Stimulated activated CD8-positive, alpha-beta memory T cell treated with anti-CD3 and anti-CD28 coated beads, Interleukin-4, amount 100 ng/mL, for 48 hours (primary cell): ENCODE results near the gene SYNJ2.

Experiments
- DNase-seq: peaks from one replicate; pipeline ENCODE4 v3.0.0-alpha.2; 2020

Gene SYNJ2

DNA sequence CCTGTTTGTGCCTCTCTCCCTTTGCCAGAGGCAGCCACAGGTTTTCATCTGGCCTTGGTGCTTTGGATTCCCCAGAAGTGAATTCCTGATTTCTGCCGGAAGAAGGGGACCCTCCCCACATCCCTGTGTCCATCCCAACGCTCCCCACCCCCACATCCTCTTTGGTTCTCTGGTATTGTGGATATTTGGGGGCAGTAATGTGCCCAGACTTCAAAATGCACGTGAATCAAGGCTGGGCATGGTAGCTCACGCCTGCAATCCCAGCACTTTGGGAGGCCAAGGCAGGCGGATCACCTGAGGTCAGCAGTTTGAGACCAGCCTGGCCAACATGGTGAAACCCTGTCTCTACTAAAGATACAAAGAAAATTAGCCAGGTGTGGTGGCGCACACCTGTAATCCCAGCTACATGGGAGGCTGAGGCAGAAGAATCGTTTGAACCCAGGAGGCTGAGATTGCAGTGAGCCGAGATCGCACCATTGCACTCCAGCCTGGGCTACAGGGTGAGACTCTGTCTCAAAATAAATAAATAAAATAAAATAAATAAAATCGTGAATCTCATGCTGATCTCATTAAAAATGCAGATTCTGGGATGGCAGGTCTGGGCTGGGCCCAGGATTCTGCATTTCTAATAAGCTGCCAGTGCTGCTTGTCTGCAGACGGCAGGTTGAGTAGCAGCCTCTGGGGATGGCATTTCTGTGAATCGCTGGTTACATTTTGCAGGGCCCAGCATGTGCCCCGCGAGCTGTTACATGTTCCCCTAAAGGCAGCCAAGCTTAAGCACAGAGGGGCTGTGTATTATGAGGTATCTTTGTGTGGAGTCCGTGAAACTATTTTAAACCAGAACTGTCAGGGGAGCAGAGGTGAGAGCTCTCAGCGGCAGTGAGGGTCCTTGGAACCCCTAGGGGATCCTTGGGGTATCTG, 49.0 kb downstream of the SYNJ2 start:
- DNase-seq, result no peak

DNA sequence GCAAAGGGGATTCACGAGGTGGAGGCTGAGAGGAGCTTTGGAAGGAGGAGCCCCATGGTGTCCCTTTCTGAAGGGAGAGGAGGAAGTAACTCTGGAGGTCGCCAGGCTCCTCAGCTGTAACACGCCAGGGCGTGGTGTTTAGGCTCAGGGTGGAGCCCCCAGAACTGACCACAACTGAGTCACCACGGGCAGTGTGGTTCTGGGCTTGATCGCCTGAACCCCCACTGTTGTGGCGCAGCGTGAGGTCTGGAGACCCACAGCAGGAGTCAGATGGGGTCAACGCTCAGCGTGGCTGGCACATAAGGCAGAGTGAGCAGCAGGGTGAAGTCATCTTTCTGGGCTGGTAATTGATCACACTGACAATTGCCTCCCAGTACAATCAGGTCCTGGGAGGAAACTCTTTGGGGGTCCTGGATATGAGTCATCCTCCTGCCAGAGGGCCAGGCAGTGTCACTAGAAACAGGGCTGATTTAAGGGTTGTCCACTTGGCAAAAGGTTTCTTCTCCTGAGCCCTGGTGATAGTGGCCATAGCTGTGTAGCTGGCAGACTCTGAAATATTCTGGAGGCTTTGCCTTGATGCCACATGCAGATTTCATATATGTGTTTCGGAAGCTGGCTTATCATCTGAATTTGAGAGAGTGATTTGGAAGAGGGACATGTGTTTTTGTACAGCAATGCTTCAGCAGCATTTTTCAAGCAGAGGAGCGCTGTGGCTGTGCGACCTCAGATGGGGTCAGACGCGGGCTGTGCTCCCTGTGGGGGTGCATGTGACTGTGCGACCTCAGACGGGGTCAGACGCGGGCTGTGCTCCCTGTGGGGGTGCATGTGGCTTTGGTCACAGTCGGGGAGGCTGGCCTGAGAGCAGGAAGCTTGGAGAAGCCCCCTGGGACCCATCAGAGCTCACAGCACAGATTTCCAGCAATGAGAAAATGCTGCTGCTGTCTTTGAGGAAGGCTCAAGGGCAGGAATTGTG, 50.0 kb downstream of the SYNJ2 start:
- DNase-seq, result peak; percentile 74

DNA sequence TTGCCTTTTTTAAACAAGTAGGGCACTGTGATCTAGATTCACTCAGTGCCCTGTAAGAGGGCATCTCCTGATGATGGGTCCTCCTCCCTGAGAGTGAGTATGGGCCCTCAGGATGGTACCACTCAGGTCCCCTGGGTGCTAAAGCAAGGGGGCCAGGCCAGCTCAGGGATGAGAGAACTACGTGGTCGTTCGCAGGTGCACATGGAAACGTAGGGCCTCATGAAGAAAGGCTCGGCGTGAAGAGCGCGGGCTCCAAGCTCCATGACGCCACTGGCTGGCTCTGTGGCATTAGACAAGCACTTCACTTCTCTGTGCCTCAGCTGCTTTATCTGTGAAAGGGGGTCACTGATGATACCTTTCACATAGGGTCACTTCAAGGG, 50.7 kb downstream of the SYNJ2 start:
- no peak for DNase-seq

DNA sequence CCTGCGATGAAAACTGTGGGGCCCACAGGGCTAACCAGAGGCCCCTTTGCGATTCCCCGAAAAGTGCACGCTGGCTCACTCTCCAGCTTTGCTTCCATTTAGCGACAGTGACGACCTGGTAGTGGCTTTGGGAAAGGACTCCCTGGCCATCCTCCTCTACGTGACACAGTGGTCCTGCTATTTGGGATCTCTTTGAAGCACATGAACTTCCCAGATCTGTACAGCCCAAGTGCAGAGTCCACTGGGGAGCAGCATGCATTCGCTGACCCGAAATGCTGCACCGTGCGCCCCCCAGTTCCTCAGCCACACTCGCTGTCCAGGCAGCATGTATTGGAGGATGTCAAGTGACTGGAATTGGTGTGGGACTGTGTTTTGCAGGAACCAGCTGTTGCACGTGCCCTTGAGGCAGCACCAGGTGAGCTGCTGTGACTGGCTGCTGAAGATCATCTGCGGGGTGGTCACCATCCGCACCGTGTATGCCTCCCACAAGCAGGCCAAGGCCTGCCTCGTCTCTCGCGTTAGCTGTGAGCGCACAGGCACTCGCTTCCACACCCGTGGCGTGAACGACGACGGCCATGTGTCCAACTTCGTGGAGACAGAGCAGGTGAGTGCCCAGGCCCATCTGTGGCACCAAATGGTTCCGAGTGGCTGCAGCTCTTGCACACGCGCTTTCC, 51.6 kb downstream of the SYNJ2 start:
- DNase-seq, result no peak

DNA sequence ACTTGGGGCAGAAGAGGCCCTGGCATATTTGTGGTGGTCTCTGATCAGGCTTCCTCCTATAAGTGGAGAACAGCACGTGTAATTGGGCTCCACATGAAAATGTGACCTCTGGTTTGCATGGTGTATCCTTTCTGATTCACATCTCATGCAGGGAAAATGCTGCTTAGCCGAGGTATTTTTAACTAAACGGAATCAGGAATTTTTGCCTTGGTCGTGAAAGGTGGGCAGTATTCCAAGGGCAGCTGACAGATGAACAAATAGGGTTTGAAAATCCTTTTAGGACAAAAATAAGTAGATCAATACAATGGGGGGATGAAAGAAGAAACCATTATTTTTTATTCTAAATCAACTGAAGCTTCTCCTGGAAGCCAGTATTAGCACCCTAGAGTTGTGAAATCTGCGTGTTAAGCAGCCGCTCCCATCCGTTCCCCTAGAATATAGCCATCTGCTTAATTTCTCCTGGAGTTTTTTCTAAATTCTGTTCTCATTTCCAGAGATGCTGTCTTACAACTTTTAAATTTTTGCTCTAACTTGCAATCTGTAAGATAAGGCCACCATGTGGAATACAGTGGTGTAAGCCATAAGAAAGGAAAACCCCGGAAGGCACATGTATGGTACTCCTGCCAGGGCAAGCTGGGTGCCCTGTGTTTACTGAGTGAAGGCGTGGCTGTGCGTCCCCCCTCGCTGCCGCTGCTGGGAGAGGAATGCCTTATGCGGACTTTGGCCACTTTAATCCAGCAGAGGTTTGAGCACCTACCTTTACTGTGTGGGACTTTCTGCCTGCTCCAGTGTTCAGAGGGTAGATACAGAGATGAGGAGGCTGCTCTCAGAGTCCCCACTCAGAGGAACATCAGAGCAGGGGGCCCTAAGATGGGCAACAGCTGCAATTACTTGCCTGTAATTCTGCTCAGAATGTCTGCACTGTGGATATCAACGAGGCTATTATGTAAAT, 52.4 kb downstream of the SYNJ2 start:
- no peak for DNase-seq

DNA sequence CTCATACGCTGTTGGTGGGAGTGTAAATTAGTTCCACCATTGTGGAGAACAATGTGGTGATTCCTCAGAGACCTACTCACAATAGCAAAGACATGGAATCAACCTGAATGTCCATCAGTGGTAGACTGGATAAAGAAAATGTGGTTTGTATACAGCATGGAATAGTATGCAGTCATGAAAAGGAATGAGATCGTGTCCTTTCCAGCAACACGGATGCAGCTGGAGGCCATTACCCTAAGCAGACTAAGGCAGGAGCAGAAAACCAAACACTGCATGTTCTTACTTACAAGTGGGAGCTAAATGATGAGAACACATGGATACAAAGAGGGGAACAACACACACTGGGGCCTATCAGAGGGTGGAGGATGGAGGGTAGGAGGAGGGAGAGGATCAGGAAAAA, 54.6 kb downstream of the SYNJ2 start:
- DNase-seq, result no peak

DNA sequence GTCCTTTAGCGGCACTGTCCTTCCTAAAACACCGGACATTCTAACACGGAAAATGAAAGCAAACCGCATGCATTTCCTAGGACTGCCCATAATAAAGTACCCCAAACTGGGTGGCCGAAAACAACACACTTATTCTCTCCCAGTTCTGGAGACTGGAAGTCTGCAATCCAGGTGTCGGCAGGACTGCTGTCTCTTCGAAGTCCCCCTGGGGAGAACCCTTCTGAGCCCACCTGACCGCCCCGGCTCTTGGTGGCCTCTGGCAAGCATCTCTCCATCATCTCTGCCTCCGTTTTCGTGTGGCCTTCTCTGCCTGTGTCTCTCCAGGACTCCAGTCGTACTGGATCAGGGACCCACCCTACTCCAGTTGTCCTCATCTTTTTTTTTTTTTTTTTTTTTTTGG, 55.4 kb downstream of the SYNJ2 start:
- no peak for DNase-seq

DNA sequence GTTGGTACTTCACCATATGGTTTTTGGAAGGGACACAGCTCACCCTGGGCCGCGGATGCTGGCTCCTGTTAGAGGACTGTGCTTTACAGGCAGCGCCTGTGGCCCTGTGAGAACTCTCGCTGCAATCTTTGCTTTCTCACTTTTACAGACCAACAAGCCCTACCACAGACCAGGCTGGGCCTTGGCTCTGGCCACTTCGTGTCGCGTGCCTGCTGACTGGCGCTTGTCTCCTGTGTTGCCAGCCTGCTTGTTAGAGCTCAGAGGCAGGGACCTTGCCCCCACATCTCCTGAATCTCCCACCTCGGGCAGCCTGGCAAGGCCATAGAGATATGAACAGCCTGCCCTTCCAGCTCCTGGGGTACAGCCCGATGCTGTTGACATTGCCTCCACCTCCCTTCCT, 56.1 kb downstream of the SYNJ2 start:
- DNase-seq, result no peak

DNA sequence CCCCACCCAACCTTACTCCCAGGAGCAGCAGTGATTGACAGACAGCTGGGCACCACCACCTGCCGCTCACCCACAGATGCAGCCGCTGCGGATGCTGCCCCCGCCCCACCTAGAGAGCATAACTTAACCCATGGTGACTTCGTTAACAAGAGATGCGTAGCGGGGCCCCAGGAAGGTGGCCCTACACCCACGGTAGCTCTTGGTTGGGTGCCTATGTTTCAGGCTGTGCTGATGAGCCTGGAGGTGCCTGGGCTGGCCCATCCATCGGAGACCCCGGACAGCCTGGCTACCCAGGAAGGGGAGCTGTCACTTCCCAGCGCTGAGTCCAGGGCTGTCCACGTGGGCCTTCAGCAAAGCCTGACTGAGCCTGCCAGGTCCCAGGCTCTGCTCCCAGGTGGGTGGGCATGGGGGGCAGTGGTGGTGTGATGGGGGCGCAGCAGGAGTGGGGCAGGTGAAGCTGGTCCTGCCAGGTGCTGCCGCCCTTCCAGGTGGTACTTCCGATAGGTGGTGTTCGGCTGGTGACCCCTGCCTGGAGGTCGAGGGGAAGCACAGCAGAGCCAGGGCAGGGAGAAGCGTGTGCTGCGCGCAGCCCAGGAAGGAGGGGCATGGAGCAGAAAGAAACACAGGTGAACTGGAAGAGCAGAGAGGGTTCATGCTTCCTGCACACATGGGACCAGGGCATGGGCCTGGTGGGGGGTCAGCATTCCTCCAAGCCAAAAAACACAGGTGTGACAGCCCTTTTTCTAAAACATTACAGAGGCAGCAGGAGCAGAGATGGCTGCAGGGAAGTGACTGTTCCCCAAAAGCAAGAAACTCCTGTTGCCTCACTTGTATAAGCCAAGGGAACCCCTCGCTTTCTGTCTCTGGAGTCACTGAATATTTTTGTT, 56.9 kb downstream of the SYNJ2 start:
- no peak for DNase-seq

DNA sequence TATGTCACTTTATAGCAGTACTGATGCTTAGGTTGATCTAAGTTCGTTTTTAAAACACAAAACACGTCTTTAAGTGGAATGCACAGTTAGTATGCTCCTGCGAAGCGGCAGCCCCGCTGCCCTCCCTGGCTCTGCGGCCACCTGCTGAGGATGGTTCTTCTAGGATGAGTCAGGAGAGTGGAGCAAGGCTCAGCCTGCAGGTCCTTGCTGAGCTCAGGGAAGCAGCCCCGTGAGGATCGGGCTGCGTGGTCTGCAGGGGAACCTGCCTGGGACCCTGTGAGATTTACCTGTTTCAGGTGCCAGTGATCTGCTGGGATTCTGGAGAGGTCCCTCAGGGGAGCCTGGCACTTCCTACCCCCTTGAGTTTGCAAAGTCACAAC, 57.5 kb downstream of the SYNJ2 start:
- DNase-seq, result no peak

DNA sequence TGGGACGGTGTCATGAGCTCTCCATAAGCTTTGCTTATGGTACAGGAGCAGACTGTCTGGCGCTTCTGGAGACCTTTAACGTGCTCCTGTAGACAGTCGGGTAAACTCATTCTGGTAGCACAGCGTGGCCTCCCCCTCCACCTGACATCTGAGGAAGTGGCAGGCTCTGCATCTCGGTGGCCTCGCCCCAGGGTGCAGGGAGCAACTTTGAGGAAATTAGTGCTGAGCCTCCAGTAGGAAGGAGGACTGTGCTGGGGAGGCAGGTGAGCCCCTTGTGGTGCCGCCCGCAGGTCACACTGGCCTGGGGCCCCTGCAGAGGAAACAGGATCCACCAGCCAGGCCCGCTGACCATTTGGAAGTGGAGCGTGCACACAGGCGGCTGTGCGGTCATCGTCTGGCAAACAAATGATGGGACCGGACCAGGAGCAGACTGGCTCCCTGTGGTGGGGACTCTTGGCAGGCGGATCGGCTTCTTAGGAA, 57.9 kb downstream of the SYNJ2 start:
- DNase-seq, result peak; percentile 43

DNA sequence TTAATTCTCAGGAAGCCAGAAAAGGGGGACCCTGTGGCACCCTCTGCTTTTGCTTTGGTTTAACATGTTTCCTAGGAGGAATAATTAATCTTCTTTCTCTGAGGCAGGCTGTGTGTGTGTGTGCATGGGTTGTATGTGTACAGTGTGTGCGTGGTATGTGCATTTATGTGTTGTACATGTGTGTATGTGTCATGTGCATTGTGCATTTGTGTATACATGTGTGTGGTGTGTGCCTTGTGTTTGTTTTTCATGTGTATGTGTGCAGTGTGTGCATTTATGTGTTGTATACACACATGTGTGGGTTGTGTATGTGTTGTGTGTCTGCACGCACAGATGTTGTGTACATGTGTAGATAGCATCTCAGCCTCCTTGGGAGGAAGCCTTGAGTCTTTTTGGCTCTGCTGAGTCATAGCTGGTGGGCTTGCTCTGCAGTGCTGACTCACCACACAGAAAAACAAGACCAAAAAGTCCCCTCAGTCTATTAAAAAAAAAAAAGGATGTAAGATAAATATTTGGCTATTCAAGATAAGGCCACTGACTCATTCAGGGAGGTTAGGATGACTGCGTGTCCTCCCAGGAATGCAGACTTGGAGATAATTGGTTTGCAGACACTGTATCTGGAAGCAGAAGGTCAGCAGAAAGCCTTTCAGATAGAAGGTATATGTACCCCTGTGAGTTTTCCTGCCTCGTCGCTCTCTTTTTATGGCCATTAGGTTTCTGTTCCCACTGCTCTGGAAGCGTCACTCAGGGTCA, 58.6 kb downstream of the SYNJ2 start:
- DNase-seq, result peak; percentile 49

DNA sequence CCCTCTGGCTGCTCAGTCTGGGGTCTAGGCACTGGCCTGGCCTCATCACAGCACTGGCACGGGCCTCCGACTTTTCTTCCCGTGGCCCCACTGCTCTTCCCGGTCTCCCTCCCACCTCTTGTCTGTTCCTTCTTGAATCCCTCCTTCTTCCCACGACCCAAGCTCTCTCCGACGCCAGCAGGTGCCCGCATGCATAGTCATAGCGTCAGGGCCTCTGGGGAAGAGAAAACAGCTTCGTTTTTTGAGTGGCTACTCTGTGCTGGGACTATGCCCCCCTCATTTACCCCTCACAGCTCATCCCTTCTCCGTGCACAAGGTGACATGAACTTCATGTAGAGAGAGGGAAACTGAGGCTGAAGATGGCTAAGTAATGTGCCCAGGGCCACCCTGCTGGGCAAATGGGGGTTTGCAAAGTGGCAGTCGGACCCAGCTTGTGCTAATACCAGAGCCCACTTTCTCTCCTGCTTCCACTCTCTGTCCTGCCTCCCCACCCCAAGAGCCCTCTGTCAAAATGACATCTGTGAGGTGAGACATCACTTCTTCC, 59.2 kb downstream of the SYNJ2 start:
- DNase-seq, result no peak

DNA sequence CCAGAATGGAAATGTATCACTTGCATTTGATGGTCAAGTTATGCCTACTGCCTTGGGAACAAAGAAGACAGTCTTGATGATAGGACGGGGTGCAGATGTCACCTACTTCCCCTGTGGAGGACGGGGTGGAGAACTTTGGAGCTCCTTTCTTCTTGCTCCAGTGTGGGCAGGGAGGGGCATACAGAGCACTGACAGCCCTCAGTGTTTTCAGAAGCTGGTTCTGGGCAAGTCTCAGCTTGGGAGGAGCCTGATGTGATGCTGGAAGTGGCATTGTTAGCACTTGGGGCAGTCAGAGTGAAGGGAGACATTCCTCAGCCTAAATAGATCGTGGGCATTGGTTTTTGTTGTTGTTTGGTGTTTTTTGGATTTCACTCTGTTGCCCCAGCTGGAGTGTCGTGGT, 59.7 kb downstream of the SYNJ2 start:
- no peak for DNase-seq

DNA sequence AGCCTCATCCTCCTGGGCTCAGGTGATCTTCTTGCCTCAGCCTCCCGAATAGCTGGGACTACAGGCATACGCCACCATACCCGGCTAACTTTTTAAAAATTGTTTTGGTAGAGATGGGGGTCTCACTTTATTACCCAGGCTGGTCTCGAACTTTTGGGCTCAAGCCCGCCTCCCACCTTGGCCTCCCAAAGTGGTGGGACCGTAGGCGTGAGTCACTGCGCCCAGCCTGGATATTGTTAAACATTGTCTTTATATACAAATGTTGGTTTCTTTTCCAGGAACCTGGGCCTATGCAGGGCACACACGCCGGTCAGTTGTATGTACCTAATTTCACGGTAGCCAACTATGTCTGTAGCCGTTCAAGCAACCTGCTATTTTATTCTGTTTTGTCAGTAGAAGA, 60.1 kb downstream of the SYNJ2 start:
- no peak for DNase-seq

DNA sequence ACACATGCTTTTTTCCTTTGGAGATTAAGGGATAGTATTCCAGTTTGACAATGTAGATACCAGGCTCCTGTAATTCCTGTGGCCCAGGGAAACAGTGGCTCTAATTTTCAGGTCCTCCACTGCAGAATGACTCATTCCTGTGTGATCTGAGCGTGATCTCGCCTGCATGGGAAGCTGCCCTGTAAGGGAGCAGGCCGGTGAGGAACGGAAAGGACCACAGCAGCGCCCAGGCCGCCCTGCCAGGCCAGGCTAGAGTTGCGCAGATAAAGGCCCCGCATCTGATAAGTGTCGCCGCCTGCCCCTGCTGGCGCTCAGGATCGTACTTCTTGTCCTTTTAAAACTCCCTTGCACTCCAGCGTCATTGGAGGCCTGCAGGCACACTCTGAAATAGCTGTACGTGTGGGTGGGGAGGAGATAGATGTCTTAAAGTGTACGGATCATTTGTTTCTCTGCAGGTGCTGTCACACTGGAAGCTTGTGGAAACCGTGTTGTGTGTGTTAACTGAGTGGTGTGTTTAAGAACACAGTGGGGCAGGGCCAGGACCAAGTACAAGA, 60.7 kb downstream of the SYNJ2 start:
- DNase-seq, result no peak

DNA sequence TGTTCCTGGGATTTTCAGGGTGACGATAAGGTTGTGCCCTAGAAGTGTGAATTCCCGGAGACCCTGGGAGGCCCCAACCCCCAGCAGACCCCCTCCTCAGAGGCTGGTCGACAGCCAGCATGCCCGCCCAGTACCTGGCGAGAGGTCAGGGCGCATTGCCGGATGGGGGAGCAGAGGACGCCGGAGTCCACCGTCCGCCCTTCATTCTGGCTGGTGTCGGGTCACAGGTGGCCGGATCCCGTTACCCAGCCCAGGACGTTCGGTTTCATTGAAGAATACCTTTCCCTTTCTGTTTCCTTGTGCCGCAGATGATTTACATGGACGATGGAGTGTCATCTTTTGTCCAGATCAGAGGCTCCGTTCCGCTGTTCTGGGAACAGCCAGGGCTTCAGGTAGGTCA, 61.3 kb downstream of the SYNJ2 start:
- no peak for DNase-seq

DNA sequence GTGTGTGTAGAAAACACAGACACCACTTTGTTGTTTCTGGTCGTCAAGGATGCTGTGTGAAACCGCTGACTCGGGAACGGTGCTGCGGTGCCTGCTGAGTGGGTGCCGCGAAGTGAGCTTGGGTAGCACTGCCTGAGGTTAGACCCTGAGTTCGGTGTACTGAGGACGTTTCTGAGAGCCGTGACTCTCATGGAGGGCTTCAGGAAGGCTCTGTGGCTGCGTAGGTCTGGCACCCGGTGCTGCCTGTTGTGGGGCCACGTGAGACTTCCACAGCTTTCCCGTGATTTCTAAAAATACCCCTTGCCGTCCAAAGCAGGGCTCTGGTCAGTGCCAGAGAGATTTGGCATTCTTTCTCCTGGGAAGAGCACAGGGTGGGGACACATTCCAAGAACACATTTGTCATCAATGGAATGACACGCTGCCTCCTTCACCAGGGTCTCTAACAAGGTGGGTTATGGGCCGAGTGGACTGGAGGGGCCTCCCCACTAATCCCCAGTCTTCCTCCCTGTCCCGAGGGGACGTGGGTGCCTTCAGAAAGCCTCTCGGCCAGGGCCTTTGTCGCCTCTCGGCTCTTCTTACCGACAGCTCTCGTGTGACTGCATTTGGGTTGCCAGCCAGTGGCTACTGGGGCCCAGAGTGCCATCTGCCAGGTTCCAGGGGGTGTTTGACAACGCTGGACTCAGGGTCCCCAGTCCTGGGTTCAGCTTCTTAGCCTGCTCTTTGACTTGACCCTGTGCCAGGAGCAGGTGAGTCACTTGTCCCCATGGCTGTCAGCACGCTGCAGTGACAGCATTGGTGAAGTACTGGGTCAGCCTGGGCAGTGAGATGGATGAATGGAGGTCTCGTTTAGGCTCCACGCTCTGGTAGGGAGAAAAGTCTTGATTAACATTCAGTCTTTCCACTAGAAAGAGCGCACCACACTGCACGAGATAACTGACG, 62.2 kb downstream of the SYNJ2 start:
- DNase-seq, result no peak
